Lower leg skin (tissue), 3 donors: ENCODE results near the gene CDH3.

Source experiments
- POLR2A ChIP-seq, 2 donors: fragments of 450-650 bp; IDR thresholded peaks; one replicate each; pipeline ENCODE4 v1.6.1; 2016 to 2017; ENCODE audit warnings: antibody characterized with exemption in 2 of 2, mild to moderate bottlenecking in 1 of 2, moderate library complexity in 1 of 2
- TF ChIP-seq, protein P1 (sequence below), 3 donors: fragments of 450-650 bp; IDR thresholded peaks; one replicate each; pipeline ENCODE4 v1.5.1; 2016; ENCODE audit warnings: antibody characterized with exemption in 3 of 3, mild to moderate bottlenecking in 3 of 3, moderate library complexity in 2 of 3

DNA sequence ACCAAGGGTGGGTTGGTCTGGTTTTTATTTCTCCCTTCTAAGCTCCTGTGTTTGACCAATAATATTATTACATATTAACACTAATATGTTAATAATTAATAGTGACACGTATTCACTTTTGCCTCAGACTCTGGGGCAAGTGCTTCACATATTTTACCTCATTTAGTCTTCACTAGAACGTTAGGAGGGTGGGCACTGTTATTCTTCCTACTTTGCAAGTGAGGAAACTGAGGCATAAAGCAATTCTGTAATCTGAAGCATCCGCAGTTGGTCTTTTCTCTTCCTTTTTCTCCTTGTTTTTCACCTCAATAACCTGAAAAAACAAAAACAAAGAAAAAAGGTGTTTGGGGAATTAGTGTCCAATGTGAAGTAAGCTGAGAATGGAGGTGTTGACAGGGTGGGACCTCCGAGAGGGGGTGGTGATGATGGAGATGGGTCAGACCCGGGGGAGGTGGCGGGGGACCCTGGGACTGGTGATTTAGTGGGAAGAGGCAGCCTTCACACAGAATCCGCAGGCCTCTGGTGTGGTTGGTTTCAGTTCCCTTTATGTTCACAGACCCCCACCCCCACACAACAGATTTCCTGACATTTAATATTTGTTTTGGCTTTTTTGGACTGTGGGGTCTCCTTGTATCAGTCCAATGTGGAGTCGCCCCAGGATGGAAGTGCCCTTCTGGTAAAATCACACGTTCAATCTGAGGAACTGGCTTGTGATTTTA, 95.7 kb downstream of the CDH3 start:
- TF ChIP-seq, protein P1, sequence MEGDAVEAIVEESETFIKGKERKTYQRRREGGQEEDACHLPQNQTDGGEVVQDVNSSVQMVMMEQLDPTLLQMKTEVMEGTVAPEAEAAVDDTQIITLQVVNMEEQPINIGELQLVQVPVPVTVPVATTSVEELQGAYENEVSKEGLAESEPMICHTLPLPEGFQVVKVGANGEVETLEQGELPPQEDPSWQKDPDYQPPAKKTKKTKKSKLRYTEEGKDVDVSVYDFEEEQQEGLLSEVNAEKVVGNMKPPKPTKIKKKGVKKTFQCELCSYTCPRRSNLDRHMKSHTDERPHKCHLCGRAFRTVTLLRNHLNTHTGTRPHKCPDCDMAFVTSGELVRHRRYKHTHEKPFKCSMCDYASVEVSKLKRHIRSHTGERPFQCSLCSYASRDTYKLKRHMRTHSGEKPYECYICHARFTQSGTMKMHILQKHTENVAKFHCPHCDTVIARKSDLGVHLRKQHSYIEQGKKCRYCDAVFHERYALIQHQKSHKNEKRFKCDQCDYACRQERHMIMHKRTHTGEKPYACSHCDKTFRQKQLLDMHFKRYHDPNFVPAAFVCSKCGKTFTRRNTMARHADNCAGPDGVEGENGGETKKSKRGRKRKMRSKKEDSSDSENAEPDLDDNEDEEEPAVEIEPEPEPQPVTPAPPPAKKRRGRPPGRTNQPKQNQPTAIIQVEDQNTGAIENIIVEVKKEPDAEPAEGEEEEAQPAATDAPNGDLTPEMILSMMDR (IDR thresholded peaks at IDR 0.05) = no peak
- TF ChIP-seq POLR2A (IDR thresholded peaks at IDR 0.05) = no peak
